ENCODE measurements around the gene EYS. TPM values are rescaled to one million over a fixed set of nuclear protein-coding genes. Genes with fewer than 3 reads are reported as not detected.

The EYS gene
- total RNA-seq, 2 donors from 2014 or later, result not detected

DNA sequence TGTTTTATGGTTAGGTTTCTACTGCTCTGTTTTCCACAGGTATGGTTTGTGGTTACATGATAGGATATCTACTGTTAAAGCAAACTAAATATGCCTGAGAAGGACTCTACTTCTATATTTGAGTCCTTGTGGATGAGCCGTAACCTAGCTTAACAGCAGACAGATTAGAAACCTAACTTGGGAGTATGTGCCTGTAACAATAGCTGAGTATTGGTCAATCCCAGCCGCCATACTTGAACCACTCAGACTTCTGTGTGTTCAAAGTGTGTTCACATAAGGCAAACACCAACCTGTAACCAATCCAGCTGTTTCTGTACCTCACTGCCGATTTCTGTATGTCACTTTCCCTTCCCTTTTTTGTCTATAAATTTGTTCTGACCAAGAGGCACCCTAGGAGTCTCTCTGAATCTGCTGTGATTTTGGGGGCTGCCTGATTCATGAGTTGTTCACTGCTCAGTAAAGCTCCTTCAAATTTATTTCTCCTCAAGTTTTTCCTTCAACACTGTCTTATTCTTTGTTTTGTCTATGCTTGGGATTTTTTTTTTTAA is 2034.4 kb downstream of the EYS start:
- no peak overlapping the region for H3K27ac ChIP-seq
- H3K9me3 ChIP-seq, result no peaks in the 10 kb centered on the region
- peaks cover 5 to 29% of the 10 kb centered on the region in 2 donors for H3K4me1 ChIP-seq (ENCODE audit: control insufficient read depth in 1 of 2, low read depth in 2 of 2)
- no peak overlapping the region for H3K4me3 ChIP-seq
- no peak for DNase-seq (ENCODE audit: low spot score)
- H3K36me3 ChIP-seq, result no peaks in the 10 kb centered on the region
- ATAC-seq (ENCODE audit: insufficient number of reproducible peaks, low FRiP score, low read depth), result no peak
- H3K27me3 ChIP-seq (replicated peaks; ENCODE audit: insufficient read depth), result no peaks in the 10 kb centered on the region
- TF ChIP-seq, protein P1, sequence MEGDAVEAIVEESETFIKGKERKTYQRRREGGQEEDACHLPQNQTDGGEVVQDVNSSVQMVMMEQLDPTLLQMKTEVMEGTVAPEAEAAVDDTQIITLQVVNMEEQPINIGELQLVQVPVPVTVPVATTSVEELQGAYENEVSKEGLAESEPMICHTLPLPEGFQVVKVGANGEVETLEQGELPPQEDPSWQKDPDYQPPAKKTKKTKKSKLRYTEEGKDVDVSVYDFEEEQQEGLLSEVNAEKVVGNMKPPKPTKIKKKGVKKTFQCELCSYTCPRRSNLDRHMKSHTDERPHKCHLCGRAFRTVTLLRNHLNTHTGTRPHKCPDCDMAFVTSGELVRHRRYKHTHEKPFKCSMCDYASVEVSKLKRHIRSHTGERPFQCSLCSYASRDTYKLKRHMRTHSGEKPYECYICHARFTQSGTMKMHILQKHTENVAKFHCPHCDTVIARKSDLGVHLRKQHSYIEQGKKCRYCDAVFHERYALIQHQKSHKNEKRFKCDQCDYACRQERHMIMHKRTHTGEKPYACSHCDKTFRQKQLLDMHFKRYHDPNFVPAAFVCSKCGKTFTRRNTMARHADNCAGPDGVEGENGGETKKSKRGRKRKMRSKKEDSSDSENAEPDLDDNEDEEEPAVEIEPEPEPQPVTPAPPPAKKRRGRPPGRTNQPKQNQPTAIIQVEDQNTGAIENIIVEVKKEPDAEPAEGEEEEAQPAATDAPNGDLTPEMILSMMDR (IDR thresholded peaks at IDR 0.05), result no peak

DNA sequence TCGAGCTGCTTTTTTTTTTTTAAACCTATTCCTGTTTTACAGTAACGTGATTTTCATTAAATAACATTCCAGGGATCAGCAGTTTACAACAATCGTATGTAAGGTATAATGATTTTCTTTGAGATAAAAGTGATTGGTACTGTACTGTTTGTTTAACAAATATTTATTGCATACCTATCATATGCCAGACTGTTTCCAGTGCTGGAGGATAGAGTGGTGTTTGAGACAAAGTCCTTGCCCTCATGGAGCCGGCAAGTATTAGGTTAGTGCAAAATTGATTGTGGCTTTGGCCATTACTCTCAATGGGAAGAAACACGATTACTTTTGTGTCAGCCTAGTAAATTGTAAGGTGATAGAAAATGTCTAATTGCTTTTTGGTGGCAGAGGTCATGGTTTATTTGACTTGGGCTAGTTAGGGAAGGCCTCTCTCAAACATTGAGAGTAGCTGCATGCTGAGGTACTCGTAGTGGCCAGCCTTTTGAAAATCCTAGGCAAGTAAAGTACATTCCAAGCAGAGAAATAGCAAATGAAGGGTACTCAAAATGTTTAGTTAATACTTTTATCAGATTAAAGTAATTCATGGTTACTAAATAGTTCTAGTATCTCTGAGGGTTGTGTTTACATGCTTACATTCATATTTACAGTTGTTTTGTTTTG is 2035.8 kb downstream of the EYS start:
- H3K27ac ChIP-seq, result no peak overlapping the region
- H3K9me3 ChIP-seq, result no peaks in the 10 kb centered on the region
- no peaks in the 10 kb centered on the region for H3K36me3 ChIP-seq
- DNase-seq (ENCODE audit: low spot score) (no peak), ATAC-seq (ENCODE audit: insufficient number of reproducible peaks, low FRiP score, low read depth) (no peak)
- H3K4me1 ChIP-seq (ENCODE audit: control insufficient read depth in 1 of 2, low read depth in 2 of 2), result peaks cover 5 to 29% of the 10 kb centered on the region in 2 donors
- H3K27me3 ChIP-seq (replicated peaks; ENCODE audit: insufficient read depth), result no peaks in the 10 kb centered on the region
- H3K4me3 ChIP-seq, result no peak overlapping the region
- TF ChIP-seq, protein P1 (IDR thresholded peaks at IDR 0.05), result no peak

All from thoracic aorta (tissue), 2 donors.